B cell (primary cell): ENCODE data around the gene MZF1. TPM values are rescaled to one million over a fixed set of nuclear protein-coding genes. Genes with fewer than 3 reads are reported as not detected.
"Not testable (repeated sequence)": the region's sequence is repeated elsewhere in the genome, so short reads cannot be mapped to it uniquely, and the experiment has no call there.

Source experiments
- ATAC-seq: fragments of 200-7000 bp; cut with Tn5 transposase; one replicate; pipeline ENCODE4 v1.10.0; 2021; ENCODE audit warnings: low read depth, mild to moderate bottlenecking, moderate number of reproducible peaks, moderate library complexity
- CTCF ChIA-PET: fragments of 350-600 bp; sonication (Branson Sonifier 250); formaldehyde crosslinking; loops from one replicate; lab custom pipeline; 2021; ENCODE audit warnings: antibody characterized with exemption, inconsistent platforms; lab: Charles Lee
- POLR2A ChIA-PET: fragments of 350-600 bp; sonication (Branson Sonifier 250); formaldehyde crosslinking; loops from one replicate; lab custom pipeline; 2021; ENCODE audit warnings: antibody characterized with exemption; lab: Charles Lee
- DNase-seq: peaks from one replicate; pipeline ENCODE4 v3.0.0; 2013
- H2AFZ ChIP-seq: 2 replicates; pipeline ENCODE4 v1.6.1; 2012; ENCODE audit warnings: mild to moderate bottlenecking, low read depth, low read length; ENCODE audit not compliant: insufficient read depth, poor library complexity, severe bottlenecking
- H3K27ac ChIP-seq, 2 donors: 1 replicate in 1 of 2; 2 replicates in 1 of 2; pipeline ENCODE4 v1.5.1; 2012 to 2013; ENCODE audit warnings: low read length in 2 of 2, mild to moderate bottlenecking in 2 of 2, moderate library complexity in 1 of 2
- H3K27me3 ChIP-seq, 4 experiments: fragments of 200-600 bp in 1 of 4; sonication (generic) in 1 of 4; replicated peaks in 1 of 4; 1 replicate in 2 of 4; 2 replicates in 2 of 4; pipeline versions ENCODE4 v1.6.1 to v1.7.0; 2013 to 2016; ENCODE audit warnings: low read length in 3 of 4, mild to moderate bottlenecking in 2 of 4, mixed read lengths in 1 of 4, moderate library complexity in 1 of 4; ENCODE audit not compliant: insufficient read depth in 4 of 4, control insufficient read depth in 3 of 4; ENCODE audit errors: control extremely low read depth in 1 of 4
- H3K36me3 ChIP-seq, 2 experiments: replicated peaks in 1 of 2; 1 replicate in 1 of 2; 2 replicates in 1 of 2; pipeline versions ENCODE4 v1.6.1 to v1.7.1; 2013; ENCODE audit warnings: low read length in 1 of 2; ENCODE audit not compliant: insufficient read depth in 2 of 2, control insufficient read depth in 1 of 2; ENCODE audit errors: control extremely low read depth in 1 of 2, extremely low read depth in 1 of 2
- H3K4me1 ChIP-seq, 2 donors: fragments of 200-600 bp in 1 of 2; sonication (generic) in 1 of 2; 1 replicate in 1 of 2; 2 replicates in 1 of 2; pipeline versions ENCODE4 v1.5.1 to v1.6.1; 2013 to 2017; ENCODE audit warnings: low read length in 2 of 2; ENCODE audit not compliant: control insufficient read depth in 2 of 2, insufficient read depth in 2 of 2
- H3K4me2 ChIP-seq: replicated peaks from 2 replicates; pipeline ENCODE3; 2012; ENCODE audit warnings: mild to moderate bottlenecking, low read depth, low read length; ENCODE audit not compliant: poor library complexity, severe bottlenecking
- H3K4me3 ChIP-seq, 5 experiments: fragments of 200-600 bp in 1 of 5; sonication (generic) in 1 of 5; 1 replicate in 3 of 5; 2 replicates in 2 of 5; pipeline versions ENCODE4 v1.5.1 to v1.7.0; 2011 to 2016; ENCODE audit warnings: low read length in 4 of 5, mild to moderate bottlenecking in 4 of 5, low read depth in 2 of 5, control low read depth in 1 of 5, moderate library complexity in 1 of 5; ENCODE audit not compliant: insufficient read depth in 1 of 5; ENCODE audit errors: control extremely low read depth in 1 of 5, extremely low read depth in 1 of 5
- H3K79me2 ChIP-seq: fragments of 200-600 bp; sonication (generic); one replicate; pipeline ENCODE4 v1.6.0; 2016; ENCODE audit warnings: low read length; ENCODE audit not compliant: control insufficient read depth, insufficient read depth
- H3K9ac ChIP-seq: fragments of 200-600 bp; sonication (generic); 2 replicates; pipeline ENCODE4 v1.6.1; 2017; ENCODE audit warnings: mild to moderate bottlenecking, low read length, moderate library complexity
- H3K9me3 ChIP-seq, 3 donors: one replicate each; pipeline versions ENCODE4 v1.6.1 to v1.7.1; 2013; ENCODE audit warnings: low read length in 2 of 3; ENCODE audit not compliant: control insufficient read depth in 2 of 3, insufficient read depth in 1 of 3; ENCODE audit errors: control extremely low read depth in 1 of 3
- H4K20me1 ChIP-seq: 2 replicates; pipeline ENCODE4 v1.6.0; 2012; ENCODE audit warnings: mild to moderate bottlenecking, low read length; ENCODE audit not compliant: insufficient read depth, control insufficient read depth, poor library complexity, severe bottlenecking
- H3K27ac Mint-ChIP-seq: one replicate; pipeline ENCODE4 v1.8.0; 2021; ENCODE audit warnings: mixed read lengths
- H3K27me3 Mint-ChIP-seq: one replicate; pipeline ENCODE4 v1.8.0; 2021; ENCODE audit warnings: mixed read lengths
- H3K4me1 Mint-ChIP-seq: one replicate; pipeline ENCODE4 v1.8.0; 2021; ENCODE audit warnings: mixed read lengths
- H3K4me3 Mint-ChIP-seq: one replicate; pipeline ENCODE4 v1.8.0; 2021; ENCODE audit warnings: mixed read lengths
- H3K9me3 Mint-ChIP-seq: one replicate; pipeline ENCODE4 v1.8.0; 2022; ENCODE audit warnings: mixed read lengths; ENCODE audit not compliant: insufficient read depth
- EZH2 ChIP-seq: IDR thresholded peaks from 2 replicates; pipeline ENCODE4 v1.6.1; 2012; ENCODE audit warnings: borderline replicate concordance, low read depth, mild to moderate bottlenecking, moderate library complexity, low read length; ENCODE audit not compliant: insufficient read depth, poor library complexity, severe bottlenecking
- WGBS: methylation state at CpG from one replicate; pipeline ENCODE4 v1.1.5; 2013; ENCODE audit warnings: missing lambda C conversion rate; ENCODE audit not compliant: insufficient coverage; 5-methylcytosine and 5-hydroxymethylcytosine counted together
- intact Hi-C: fragments of 100-400 bp; cut with micrococcal nuclease; formaldehyde crosslinking; loops from one replicate; pipeline ENCODE4 v1.10.0; 2022
- polyA plus RNA-seq: library from polyadenylated mRNA; depleted of rRNA; stranded (reverse); fragments of >200 nt; gene quantifications from 2 replicates; pipeline ENCODE4 v1.2.3, GENCODE V29; 2012
- total RNA-seq, 2 donors: library from RNA; stranded (reverse); fragments of 120-200 nt in 1 of 2; gene quantifications; 1 replicate in 1 of 2; 2 replicates in 1 of 2; pipeline versions ENCODE4 v1.2.3 to v1.2.4, GENCODE V29; 2013 to 2022
- TF ChIP-seq, protein P1 (sequence below): fragments of 200-600 bp; IDR thresholded peaks from one replicate; pipeline ENCODE4 v1.8.0; 2022; ENCODE audit warnings: antibody characterized with exemption, mild to moderate bottlenecking

Gene MZF1
- total and polyA plus RNA-seq, 2 donors (not counting 1 experiment from before 2014, with no cell fraction given), result 79.4 to 95.8 TPM

DNA sequence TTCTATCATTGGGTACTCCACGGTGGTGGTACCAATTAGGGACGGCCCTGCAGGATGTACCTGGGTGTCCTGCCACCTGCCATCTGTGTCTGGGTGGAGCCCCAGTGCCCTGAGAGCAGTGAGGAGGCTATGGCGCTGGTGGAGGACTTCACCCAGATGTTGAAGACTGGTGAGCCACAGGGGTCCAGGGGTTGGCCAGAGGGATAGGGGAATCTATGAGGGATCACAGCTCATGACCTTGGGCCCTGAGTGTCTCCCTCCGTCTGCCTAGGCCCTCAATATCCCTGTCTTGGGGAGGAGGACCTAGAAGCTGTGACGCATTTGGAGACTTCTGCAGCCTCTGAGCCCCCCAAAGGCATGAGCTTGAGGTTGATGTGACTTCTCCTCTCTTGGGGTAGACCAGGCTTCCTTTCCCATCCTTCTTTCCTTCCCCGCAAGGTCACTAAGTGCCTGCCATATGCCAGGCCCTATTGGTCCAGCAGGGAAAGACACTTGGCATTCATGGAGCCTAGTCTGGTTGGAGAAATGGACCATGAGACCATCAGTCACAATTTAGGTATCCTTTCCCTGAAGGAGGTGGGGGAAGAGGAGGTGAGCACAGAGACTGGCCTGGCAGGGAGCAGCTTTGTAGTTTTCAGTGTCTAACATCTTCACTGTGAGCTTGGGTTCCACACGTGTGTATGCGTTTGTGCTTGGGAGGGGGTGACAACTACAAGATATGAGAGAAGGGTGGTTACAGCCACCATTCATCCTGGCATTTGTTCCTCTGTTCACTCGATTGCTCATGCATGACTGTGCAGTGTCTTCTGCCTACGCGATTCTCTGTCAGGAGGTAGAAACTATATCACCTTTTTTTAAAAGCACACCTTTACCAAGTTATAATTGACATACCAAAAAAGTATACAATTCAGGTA, 5.1 kb upstream of the MZF1 start:
- intact Hi-C loops, result no loop called here
- Histone ChIP-seq H3K4me3 (no peak overlapping the region), H3K79me2 (peaks cover 13% of the 10 kb centered on the region), H3K4me2 (no peak overlapping the region), H4K20me1 (no peaks in the 10 kb centered on the region), H3K4me1 (peaks cover 22 to 38% of the 10 kb centered on the region in 2 donors), H3K27me3 (no peaks in the 10 kb centered on the region), H3K9me3 (peaks cover 0 to 11% (median 0%) of the 10 kb centered on the region in 3 donors), H3K9ac (no peak overlapping the region), H2AFZ (no peak overlapping the region), H3K36me3 (peaks cover 0 to 12% of the 10 kb centered on the region in 2 experiments), H3K27ac (no peak overlapping the region)
- TF ChIP-seq EZH2, result no peak
- TF ChIP-seq, protein P1, sequence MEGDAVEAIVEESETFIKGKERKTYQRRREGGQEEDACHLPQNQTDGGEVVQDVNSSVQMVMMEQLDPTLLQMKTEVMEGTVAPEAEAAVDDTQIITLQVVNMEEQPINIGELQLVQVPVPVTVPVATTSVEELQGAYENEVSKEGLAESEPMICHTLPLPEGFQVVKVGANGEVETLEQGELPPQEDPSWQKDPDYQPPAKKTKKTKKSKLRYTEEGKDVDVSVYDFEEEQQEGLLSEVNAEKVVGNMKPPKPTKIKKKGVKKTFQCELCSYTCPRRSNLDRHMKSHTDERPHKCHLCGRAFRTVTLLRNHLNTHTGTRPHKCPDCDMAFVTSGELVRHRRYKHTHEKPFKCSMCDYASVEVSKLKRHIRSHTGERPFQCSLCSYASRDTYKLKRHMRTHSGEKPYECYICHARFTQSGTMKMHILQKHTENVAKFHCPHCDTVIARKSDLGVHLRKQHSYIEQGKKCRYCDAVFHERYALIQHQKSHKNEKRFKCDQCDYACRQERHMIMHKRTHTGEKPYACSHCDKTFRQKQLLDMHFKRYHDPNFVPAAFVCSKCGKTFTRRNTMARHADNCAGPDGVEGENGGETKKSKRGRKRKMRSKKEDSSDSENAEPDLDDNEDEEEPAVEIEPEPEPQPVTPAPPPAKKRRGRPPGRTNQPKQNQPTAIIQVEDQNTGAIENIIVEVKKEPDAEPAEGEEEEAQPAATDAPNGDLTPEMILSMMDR, result no peak
- Mint-ChIP-seq H3K4me1 (peaks cover 48% of the 10 kb centered on the region), H3K9me3 (no peaks in the 10 kb centered on the region), H3K27me3 (no peaks in the 10 kb centered on the region), H3K4me3 (peak overlapping the region; percentile 30), H3K27ac (peak overlapping the region; percentile 42)
- DNase-seq (peak; percentile 46), ATAC-seq (no peak)
- 80% methylated on average over 7 of the region's 11 CpGs for WGBS
- CTCF ChIA-PET, result interaction anchor here (4.9 kb wide), 1 partner anchor 58 kb away, joined by 72 read pairs; the partner anchor contains the start of gene ZBTB45
- POLR2A ChIA-PET, result interaction anchor here (0.8 to 1.2 kb wide), 2 partner anchors 34 to 58 kb away, joined by 4 read pairs; partner anchors contain the start of genes TRIM28 and ZBTB45

DNA sequence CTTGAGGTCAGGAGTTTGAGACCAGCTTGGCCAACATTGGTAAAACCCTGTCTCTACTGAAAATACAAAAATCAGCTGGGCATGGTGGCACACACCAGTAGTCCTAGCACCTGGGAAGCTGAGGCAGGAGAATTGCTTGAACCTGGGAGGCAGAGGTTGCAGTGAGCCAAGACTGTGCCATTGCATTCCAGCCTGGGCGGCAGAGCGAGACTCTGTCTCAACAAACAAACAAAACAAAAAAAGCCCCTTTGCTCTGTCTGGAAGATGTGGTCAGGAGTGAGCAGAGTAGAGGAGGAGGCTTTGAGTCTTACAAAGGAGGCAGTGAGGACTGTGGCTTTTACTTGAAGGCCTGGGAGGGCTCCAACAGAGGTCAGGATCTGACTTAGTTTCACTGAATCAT, 4.4 kb upstream of the MZF1 start:
- H4K20me1 ChIP-seq, H3K36me3 ChIP-seq, H3K9ac ChIP-seq, ATAC-seq, H3K27me3 Mint-ChIP-seq, H3K27ac ChIP-seq, intact Hi-C loops, H3K4me2 ChIP-seq, H2AFZ ChIP-seq, H3K79me2 ChIP-seq, H3K9me3 Mint-ChIP-seq, H3K4me3 ChIP-seq, DNase-seq, H3K27me3 ChIP-seq, H3K27ac Mint-ChIP-seq: not testable (repeated sequence)
- peaks cover 53% of the 10 kb centered on the region for H3K4me1 Mint-ChIP-seq
- ChIA-PET POLR2A (interaction anchor here (0.8 to 1.2 kb wide), 2 partner anchors 34 to 58 kb away, joined by 4 read pairs; partner anchors contain the start of genes TRIM28 and ZBTB45), CTCF (interaction anchor here (2.5 to 4.9 kb wide), 2 partner anchors 57 to 58 kb away, joined by 23 to 72 read pairs; partner anchors contain the start of gene ZBTB45)
- no CpG with 5 or more reads among the region's 2 CpGs for WGBS
- Histone ChIP-seq H3K4me1 (peaks cover 22 to 39% of the 10 kb centered on the region in 2 donors), H3K9me3 (peaks cover 0 to 11% (median 0%) of the 10 kb centered on the region in 3 donors)
- H3K4me3 Mint-ChIP-seq, result peak overlapping the region; percentile 10
